HCT116 (cell line): ENCODE results near the gene MYBPH.

Source experiments
- EZH2 ChIP-seq: fragments of 200-600 bp; sonication (generic); IDR thresholded peaks from 2 replicates; pipeline ENCODE4 v1.6.1; 2017; ENCODE audit warnings: antibody characterized with exemption, mixed run types
- EZH2phosphoT487 ChIP-seq: fragments of 200-600 bp; IDR thresholded peaks from 2 replicates; pipeline ENCODE4 v1.6.1; 2018; ENCODE audit warnings: antibody characterized with exemption, borderline replicate concordance
- POLR2AphosphoS5 ChIP-seq: IDR thresholded peaks from 2 replicates; pipeline ENCODE4 v1.6.1; 2011; ENCODE audit warnings: mild to moderate bottlenecking, low read depth, low read length, moderate library complexity
- SP1 ChIP-seq: IDR thresholded peaks from 2 replicates; pipeline ENCODE4 v1.6.1; 2012; ENCODE audit warnings: low read depth
- TF ChIP-seq, protein P1 (sequence below), 3 experiments: fragments of 200-600 bp in 1 of 3; sonication (generic) in 1 of 3; IDR thresholded peaks in 2 of 3; conservative IDR thresholded peaks in 1 of 3; 2 replicates each; pipeline ENCODE4 v1.5.1; 2012 to 2017; ENCODE audit warnings: low read depth in 2 of 3, low read length in 2 of 3, antibody characterized with exemption in 1 of 3, borderline replicate concordance in 1 of 3, control low read depth in 1 of 3, mild to moderate bottlenecking in 1 of 3, mixed read lengths in 1 of 3, mixed run types in 1 of 3, moderate library complexity in 1 of 3; ENCODE audit not compliant: insufficient read depth in 1 of 3
- TF ChIP-seq, protein P2 (sequence below): IDR thresholded peaks from 2 replicates; pipeline ENCODE4 v1.6.1; 2012; ENCODE audit warnings: low read depth
- TF ChIP-seq, protein P3 (sequence below): IDR thresholded peaks from 2 replicates; pipeline ENCODE4 v1.6.1; 2012

DNA sequence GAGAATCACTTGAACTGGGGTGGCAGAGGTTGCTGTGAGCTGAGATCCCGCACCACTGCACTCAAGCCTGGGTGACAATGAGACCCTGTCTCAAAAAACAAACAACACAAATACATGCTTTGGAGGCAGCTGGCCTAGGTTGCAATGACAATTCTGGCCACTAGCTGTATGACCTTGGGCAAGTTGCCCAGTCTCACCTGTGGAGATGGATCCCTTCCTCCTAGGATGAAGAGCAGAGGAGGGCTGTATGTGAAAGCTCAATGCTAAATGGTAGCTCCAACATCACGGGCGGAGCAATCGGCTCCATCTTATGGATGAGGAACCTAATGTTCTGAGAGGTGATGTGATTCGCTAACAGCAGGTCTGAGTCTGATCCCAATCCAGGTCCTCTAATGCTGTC is 27.5 kb downstream of the MYBPH start:
- TF ChIP-seq, protein P1, sequence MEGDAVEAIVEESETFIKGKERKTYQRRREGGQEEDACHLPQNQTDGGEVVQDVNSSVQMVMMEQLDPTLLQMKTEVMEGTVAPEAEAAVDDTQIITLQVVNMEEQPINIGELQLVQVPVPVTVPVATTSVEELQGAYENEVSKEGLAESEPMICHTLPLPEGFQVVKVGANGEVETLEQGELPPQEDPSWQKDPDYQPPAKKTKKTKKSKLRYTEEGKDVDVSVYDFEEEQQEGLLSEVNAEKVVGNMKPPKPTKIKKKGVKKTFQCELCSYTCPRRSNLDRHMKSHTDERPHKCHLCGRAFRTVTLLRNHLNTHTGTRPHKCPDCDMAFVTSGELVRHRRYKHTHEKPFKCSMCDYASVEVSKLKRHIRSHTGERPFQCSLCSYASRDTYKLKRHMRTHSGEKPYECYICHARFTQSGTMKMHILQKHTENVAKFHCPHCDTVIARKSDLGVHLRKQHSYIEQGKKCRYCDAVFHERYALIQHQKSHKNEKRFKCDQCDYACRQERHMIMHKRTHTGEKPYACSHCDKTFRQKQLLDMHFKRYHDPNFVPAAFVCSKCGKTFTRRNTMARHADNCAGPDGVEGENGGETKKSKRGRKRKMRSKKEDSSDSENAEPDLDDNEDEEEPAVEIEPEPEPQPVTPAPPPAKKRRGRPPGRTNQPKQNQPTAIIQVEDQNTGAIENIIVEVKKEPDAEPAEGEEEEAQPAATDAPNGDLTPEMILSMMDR (IDR thresholded peaks at IDR 0.05 in 2 of 3, conservative IDR thresholded peaks at IDR 0.05 in 1 of 3; ENCODE audit: borderline replicate concordance in 1 of 3, insufficient read depth in 1 of 3, low read depth in 2 of 3, low read length in 2 of 3): peak in 2 of 3 experiments; percentile 65 to 68; a peak in 4 of 6 replicates
- TF ChIP-seq EZH2 (no peak), POLR2AphosphoS5 (no peak), EZH2phosphoT487 (no peak), SP1 (no peak)
- TF ChIP-seq, protein P2, sequence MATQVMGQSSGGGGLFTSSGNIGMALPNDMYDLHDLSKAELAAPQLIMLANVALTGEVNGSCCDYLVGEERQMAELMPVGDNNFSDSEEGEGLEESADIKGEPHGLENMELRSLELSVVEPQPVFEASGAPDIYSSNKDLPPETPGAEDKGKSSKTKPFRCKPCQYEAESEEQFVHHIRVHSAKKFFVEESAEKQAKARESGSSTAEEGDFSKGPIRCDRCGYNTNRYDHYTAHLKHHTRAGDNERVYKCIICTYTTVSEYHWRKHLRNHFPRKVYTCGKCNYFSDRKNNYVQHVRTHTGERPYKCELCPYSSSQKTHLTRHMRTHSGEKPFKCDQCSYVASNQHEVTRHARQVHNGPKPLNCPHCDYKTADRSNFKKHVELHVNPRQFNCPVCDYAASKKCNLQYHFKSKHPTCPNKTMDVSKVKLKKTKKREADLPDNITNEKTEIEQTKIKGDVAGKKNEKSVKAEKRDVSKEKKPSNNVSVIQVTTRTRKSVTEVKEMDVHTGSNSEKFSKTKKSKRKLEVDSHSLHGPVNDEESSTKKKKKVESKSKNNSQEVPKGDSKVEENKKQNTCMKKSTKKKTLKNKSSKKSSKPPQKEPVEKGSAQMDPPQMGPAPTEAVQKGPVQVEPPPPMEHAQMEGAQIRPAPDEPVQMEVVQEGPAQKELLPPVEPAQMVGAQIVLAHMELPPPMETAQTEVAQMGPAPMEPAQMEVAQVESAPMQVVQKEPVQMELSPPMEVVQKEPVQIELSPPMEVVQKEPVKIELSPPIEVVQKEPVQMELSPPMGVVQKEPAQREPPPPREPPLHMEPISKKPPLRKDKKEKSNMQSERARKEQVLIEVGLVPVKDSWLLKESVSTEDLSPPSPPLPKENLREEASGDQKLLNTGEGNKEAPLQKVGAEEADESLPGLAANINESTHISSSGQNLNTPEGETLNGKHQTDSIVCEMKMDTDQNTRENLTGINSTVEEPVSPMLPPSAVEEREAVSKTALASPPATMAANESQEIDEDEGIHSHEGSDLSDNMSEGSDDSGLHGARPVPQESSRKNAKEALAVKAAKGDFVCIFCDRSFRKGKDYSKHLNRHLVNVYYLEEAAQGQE: no peak
- TF ChIP-seq, protein P3, sequence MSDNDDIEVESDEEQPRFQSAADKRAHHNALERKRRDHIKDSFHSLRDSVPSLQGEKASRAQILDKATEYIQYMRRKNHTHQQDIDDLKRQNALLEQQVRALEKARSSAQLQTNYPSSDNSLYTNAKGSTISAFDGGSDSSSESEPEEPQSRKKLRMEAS: no peak
